Central memory CD8-positive, alpha-beta T cell (primary cell): ENCODE measurements around the gene SMG6.

ENCODE experiments used
- ATAC-seq: fragments of 150-1000 bp; cut with Tn5 transposase; replicated peaks from 2 replicates; pipeline ENCODE4 v1.10.0; 2022; ENCODE audit warnings: mild to moderate bottlenecking, moderate FRiP score, moderate number of reproducible peaks; ENCODE audit not compliant: poor library complexity, severe bottlenecking; ENCODE audit errors: extremely low read depth
- DNase-seq, 2 donors: peaks; one replicate each; pipeline ENCODE4 v3.0.0; 2021; ENCODE audit warnings: low spot score in 2 of 2
- H3K27ac Mint-ChIP-seq: one replicate; pipeline ENCODE4 v1.8.0; 2022; ENCODE audit warnings: low read depth, mild to moderate bottlenecking, moderate library complexity, mixed read lengths
- H3K27me3 Mint-ChIP-seq: one replicate; pipeline ENCODE4 v1.8.0; 2022; ENCODE audit warnings: mixed read lengths
- H3K36me3 Mint-ChIP-seq: one replicate; pipeline ENCODE4 v1.8.0; 2022; ENCODE audit warnings: mild to moderate bottlenecking, moderate library complexity, mixed read lengths; ENCODE audit not compliant: insufficient read depth
- H3K4me1 Mint-ChIP-seq: one replicate; pipeline ENCODE4 v1.8.0; 2022; ENCODE audit warnings: mixed read lengths
- H3K4me3 Mint-ChIP-seq: one replicate; pipeline ENCODE4 v1.8.0; 2022; ENCODE audit warnings: mild to moderate bottlenecking, moderate library complexity, mixed read lengths
- H3K9me3 Mint-ChIP-seq: one replicate; pipeline ENCODE4 v1.8.0; 2022; ENCODE audit warnings: mixed read lengths

SMG6 gene

GRCh38 chr17:2198927-2199326 is 104.7 kb downstream of the SMG6 start:
- H3K4me3 Mint-ChIP-seq: no peak overlapping the region
- no peak for DNase-seq
- no peak for ATAC-seq
- H3K4me1 Mint-ChIP-seq: peaks cover 33% of the 10 kb centered on the region
- no peaks in the 10 kb centered on the region for H3K27me3 Mint-ChIP-seq
- no peak overlapping the region for H3K27ac Mint-ChIP-seq
- peaks cover 10% of the 10 kb centered on the region for H3K36me3 Mint-ChIP-seq
- no peaks in the 10 kb centered on the region for H3K9me3 Mint-ChIP-seq

- DNase-seq: no peak
- no peak overlapping the region for H3K4me3 Mint-ChIP-seq
- no peaks in the 10 kb centered on the region for H3K27me3 Mint-ChIP-seq
- H3K27ac Mint-ChIP-seq: no peak overlapping the region
- no peak for ATAC-seq
- peaks cover 10% of the 10 kb centered on the region for H3K36me3 Mint-ChIP-seq
- H3K9me3 Mint-ChIP-seq: no peaks in the 10 kb centered on the region
- H3K4me1 Mint-ChIP-seq: peaks cover 37% of the 10 kb centered on the region
Observed at GRCh38 chr17:2197271-2197670, 106.3 kb downstream of the SMG6 start.

DNA sequence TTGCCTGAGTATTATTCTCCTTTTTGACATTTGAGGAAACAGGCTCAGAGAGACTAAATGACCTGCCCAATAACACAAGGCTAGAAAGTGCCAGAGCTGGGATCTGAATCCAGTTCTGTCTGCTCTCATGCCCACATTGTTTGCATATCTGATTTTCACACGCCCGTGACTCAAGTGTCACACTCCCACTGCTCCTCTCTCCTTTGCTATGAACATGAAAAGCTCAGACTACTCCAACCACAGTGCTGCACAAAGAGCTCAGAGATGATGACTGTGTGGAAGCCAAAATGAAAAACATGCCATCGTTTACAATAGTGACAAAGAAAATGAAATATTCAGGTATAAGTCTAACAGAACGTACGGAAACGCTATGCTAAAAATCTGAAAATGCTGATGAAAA is 107.9 kb downstream of the SMG6 start:
- no peaks in the 10 kb centered on the region for H3K9me3 Mint-ChIP-seq
- no peak overlapping the region for H3K27ac Mint-ChIP-seq
- no peaks in the 10 kb centered on the region for H3K27me3 Mint-ChIP-seq
- DNase-seq (no peak), ATAC-seq (no peak)
- peaks cover 37% of the 10 kb centered on the region for H3K4me1 Mint-ChIP-seq
- peaks cover 5% of the 10 kb centered on the region for H3K36me3 Mint-ChIP-seq
- H3K4me3 Mint-ChIP-seq: no peak overlapping the region

DNA sequence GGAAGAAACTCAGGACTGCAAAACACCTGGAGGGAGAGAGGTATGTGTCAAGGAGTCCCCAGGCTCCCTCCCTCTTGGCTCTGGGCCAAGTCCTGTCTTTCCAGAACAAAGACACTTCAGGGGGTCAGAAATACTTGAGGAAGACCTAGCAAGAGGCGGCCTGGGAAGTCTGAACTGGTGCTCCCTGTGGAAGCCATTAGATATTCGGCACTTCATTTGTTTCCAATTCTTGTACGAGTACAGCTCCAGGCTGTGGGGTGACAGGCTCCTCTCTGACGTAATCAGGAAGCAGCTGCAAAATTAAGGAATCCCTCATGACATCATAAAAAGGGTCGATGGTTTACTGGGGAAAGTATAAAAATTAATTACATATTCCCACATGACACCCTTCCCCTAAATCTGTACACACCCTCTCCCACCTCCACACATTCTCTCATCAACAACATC is 108.7 kb downstream of the SMG6 start:
- H3K9me3 Mint-ChIP-seq: no peaks in the 10 kb centered on the region
- no peak for ATAC-seq
- H3K27ac Mint-ChIP-seq: no peak overlapping the region
- H3K27me3 Mint-ChIP-seq: no peaks in the 10 kb centered on the region
- H3K4me1 Mint-ChIP-seq: peaks cover 41% of the 10 kb centered on the region
- DNase-seq: no peak
- H3K4me3 Mint-ChIP-seq: no peak overlapping the region
- peaks cover 4% of the 10 kb centered on the region for H3K36me3 Mint-ChIP-seq

- Mint-ChIP-seq H3K9me3 (no peaks in the 10 kb centered on the region), H3K27me3 (no peaks in the 10 kb centered on the region), H3K4me1 (peaks cover 45% of the 10 kb centered on the region)
Observed at GRCh38 chr17:2192367-2193057, 111.1 kb downstream of the SMG6 start.

GRCh38 chr17:2191785-2192184 is 111.8 kb downstream of the SMG6 start:
- DNase-seq (no peak), ATAC-seq (no peak)
- Mint-ChIP-seq H3K4me1 (peaks cover 45% of the 10 kb centered on the region), H3K9me3 (no peaks in the 10 kb centered on the region), H3K36me3 (peaks cover 5% of the 10 kb centered on the region), H3K27ac (peak overlapping the region; percentile 74), H3K4me3 (peak overlapping the region; percentile 57), H3K27me3 (no peaks in the 10 kb centered on the region)

More at GRCh38 chr17:2192367-2193057, 111.1 kb downstream of the SMG6 start:
- Mint-ChIP-seq H3K27ac (peak overlapping the region; percentile 74), H3K36me3 (peaks cover 4% of the 10 kb centered on the region), H3K4me3 (peak overlapping the region; percentile 57)
- ATAC-seq: peak; percentile 99
- DNase-seq: peak; percentile 43 to 72

DNA sequence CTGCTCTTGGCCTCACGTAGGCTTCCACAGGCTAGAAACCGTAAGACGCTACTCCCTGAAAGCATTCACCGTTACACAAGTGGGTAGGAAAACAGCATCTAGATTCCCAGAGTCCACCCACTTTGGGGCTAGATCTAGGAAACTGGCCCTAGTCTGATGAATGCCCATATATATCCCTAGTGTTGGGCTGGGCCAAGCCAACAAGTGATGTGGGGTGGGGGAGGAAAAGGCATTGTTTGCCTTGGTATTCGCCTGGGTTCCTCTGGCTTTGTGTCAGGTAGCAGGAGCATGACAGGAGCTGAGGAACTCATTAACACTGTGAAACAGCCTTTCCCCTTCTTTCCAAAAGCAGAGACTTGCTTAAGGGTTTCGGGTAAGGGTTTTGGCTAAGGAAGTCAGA is 112.4 kb downstream of the SMG6 start:
- no peak for DNase-seq
- Mint-ChIP-seq H3K27ac (no peak overlapping the region), H3K9me3 (no peaks in the 10 kb centered on the region), H3K4me1 (peaks cover 45% of the 10 kb centered on the region), H3K36me3 (peaks cover 9% of the 10 kb centered on the region), H3K4me3 (no peak overlapping the region), H3K27me3 (no peaks in the 10 kb centered on the region)
- ATAC-seq: no peak

DNA sequence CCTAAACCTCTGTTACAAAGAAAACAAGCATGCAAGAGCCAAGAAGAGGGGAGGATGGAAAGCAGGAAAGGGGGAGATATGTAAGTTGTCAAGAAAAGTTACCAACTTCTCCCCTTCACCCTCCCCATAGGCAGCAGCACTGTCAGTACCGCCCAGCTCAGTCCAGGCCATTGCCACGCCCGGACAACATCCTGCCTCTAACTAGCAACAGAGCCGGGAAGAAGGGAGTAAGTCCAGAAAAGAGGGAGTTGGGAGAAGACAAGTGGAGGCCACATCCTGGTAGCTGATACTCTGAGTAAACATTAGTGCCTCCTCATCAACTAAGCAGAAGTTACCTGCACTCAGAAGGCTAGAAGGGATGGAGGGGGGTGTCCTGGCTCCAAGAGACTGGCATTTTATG is 113.6 kb downstream of the SMG6 start:
- H3K9me3 Mint-ChIP-seq: no peaks in the 10 kb centered on the region
- ATAC-seq: no peak
- H3K4me3 Mint-ChIP-seq: no peak overlapping the region
- no peaks in the 10 kb centered on the region for H3K27me3 Mint-ChIP-seq
- peaks cover 16% of the 10 kb centered on the region for H3K36me3 Mint-ChIP-seq
- DNase-seq: no peak
- H3K4me1 Mint-ChIP-seq: peaks cover 47% of the 10 kb centered on the region
- no peak overlapping the region for H3K27ac Mint-ChIP-seq

GRCh38 chr17:2188971-2189630 is 114.5 kb downstream of the SMG6 start:
- DNase-seq (no peak), ATAC-seq (no peak)
- Mint-ChIP-seq H3K9me3 (no peaks in the 10 kb centered on the region), H3K27ac (no peak overlapping the region), H3K27me3 (no peaks in the 10 kb centered on the region), H3K36me3 (peaks cover 15% of the 10 kb centered on the region), H3K4me1 (peaks cover 43% of the 10 kb centered on the region), H3K4me3 (no peak overlapping the region)

GRCh38 chr17:2187758-2188157 is 115.8 kb downstream of the SMG6 start:
- Mint-ChIP-seq H3K9me3 (no peaks in the 10 kb centered on the region), H3K27me3 (no peaks in the 10 kb centered on the region), H3K4me1 (peaks cover 37% of the 10 kb centered on the region), H3K4me3 (no peak overlapping the region), H3K36me3 (peaks cover 13% of the 10 kb centered on the region), H3K27ac (no peak overlapping the region)
- ATAC-seq: no peak
- no peak for DNase-seq

DNA sequence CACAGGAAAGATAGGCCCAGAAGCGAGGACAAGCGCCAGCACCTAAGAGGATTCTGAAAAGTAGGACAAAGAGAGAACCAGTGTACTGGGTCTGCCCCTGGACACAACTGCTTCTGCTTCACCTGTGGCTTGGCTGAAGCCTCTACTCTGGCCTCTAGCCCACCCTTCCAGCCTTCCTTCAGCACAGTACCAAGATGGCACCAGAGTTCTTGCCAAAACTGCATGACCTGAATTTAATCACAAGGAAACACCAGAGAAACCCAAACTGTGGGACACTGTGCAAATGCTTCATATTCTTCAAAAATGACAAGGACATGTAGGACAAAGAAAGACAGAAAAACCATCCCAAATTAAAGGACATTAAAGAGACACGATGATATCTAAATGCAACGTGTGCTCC is 116.6 kb downstream of the SMG6 start:
- no peak for ATAC-seq
- H3K27me3 Mint-ChIP-seq: no peaks in the 10 kb centered on the region
- H3K27ac Mint-ChIP-seq: no peak overlapping the region
- H3K4me1 Mint-ChIP-seq: peaks cover 28% of the 10 kb centered on the region
- no peaks in the 10 kb centered on the region for H3K9me3 Mint-ChIP-seq
- no peak for DNase-seq
- peaks cover 13% of the 10 kb centered on the region for H3K36me3 Mint-ChIP-seq
- no peak overlapping the region for H3K4me3 Mint-ChIP-seq

GRCh38 chr17:2184993-2185931 is 118.3 kb downstream of the SMG6 start:
- Mint-ChIP-seq H3K36me3 (peaks cover 13% of the 10 kb centered on the region), H3K27ac (peak overlapping the region; percentile 33), H3K4me3 (peak overlapping the region; percentile 18), H3K27me3 (no peaks in the 10 kb centered on the region), H3K4me1 (peaks cover 26% of the 10 kb centered on the region), H3K9me3 (no peaks in the 10 kb centered on the region)
- ATAC-seq (no peak), DNase-seq (peak in 1 of 2 donors; percentile 16)
